Measurements from ENCODE around the gene MT1G.

The MT1G gene

GRCh38 chr16:56636616-56637413 is 31.1 kb downstream of the MT1G start:
- Histone ChIP-seq H3K27ac (ENCODE audit: low read depth, low read length) (no peak overlapping the region), H4K20me1 (ENCODE audit: control insufficient read depth, insufficient read depth, low read depth, low read length) (no peaks in the 10 kb centered on the region), H3K9me2 (replicated peaks; ENCODE audit: control insufficient read depth, low read length) (no peaks in the 10 kb centered on the region), H3K27me3 (ENCODE audit: control insufficient read depth, low read length) (peaks cover 69% of the 10 kb centered on the region), H3K4me1 (ENCODE audit: control insufficient read depth, low read length) (no peaks in the 10 kb centered on the region), H3F3A (ENCODE audit: control insufficient read depth, insufficient read depth) (no peaks in the 10 kb centered on the region), H3K79me2 (ENCODE audit: control insufficient read depth, low read length) (no peaks in the 10 kb centered on the region), H3K4me3 (ENCODE audit: low read length) (no peak overlapping the region), H3K4me2 (ENCODE audit: low read length) (no peak overlapping the region), H3K36me3 (ENCODE audit: control insufficient read depth, low read length) (no peaks in the 10 kb centered on the region), H3K9me3 (ENCODE audit: control insufficient read depth, insufficient read depth, low read length) (no peaks in the 10 kb centered on the region)
- TF ChIP-seq, protein P1, sequence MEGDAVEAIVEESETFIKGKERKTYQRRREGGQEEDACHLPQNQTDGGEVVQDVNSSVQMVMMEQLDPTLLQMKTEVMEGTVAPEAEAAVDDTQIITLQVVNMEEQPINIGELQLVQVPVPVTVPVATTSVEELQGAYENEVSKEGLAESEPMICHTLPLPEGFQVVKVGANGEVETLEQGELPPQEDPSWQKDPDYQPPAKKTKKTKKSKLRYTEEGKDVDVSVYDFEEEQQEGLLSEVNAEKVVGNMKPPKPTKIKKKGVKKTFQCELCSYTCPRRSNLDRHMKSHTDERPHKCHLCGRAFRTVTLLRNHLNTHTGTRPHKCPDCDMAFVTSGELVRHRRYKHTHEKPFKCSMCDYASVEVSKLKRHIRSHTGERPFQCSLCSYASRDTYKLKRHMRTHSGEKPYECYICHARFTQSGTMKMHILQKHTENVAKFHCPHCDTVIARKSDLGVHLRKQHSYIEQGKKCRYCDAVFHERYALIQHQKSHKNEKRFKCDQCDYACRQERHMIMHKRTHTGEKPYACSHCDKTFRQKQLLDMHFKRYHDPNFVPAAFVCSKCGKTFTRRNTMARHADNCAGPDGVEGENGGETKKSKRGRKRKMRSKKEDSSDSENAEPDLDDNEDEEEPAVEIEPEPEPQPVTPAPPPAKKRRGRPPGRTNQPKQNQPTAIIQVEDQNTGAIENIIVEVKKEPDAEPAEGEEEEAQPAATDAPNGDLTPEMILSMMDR (IDR thresholded peaks at IDR 0.05; ENCODE audit: low read depth, low read length, poor library complexity, severe bottlenecking): no peak
- no peak for TF ChIP-seq EZH2phosphoT487 (IDR thresholded peaks at IDR 0.05; ENCODE audit: borderline replicate concordance, low read length)

DNA sequence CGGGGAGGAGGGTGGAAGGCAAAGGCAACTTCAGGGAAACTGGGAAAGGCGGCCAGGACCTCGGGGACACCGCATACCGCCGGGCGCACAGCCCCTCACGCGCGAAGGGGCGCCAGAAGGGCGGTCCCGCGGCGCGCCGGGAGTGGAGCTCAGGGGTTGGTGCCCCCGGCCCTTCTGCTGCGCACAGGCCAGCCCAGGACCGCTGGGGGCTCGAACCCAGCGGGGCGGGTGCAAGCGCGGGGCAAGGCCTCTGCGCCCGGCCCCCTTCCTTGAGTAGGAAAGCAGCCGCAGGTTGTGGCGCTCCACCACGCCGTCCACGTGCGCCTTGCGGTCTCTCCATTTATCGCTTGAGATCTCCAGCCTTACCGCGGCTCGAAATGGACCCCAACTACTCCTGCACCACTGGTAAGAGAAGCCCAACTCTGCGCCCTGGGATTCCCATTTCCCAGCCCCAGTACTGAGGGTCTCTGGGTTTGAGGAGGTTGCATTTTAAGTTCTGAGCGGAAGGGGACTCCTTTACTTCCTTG is 32.4 kb downstream of the MT1G start:
- peaks cover 64% of the 10 kb centered on the region for H3K27me3 ChIP-seq (ENCODE audit: control insufficient read depth, low read length)
- no peaks in the 10 kb centered on the region for H3F3A ChIP-seq (ENCODE audit: control insufficient read depth, insufficient read depth)
- H3K9me2 ChIP-seq (replicated peaks; ENCODE audit: control insufficient read depth, low read length): no peaks in the 10 kb centered on the region
- TF ChIP-seq EZH2phosphoT487 (IDR thresholded peaks at IDR 0.05; ENCODE audit: borderline replicate concordance, low read length): no peak
- TF ChIP-seq, protein P1 (IDR thresholded peaks at IDR 0.05; ENCODE audit: low read depth, low read length, poor library complexity, severe bottlenecking): no peak
- no peaks in the 10 kb centered on the region for H3K36me3 ChIP-seq (ENCODE audit: control insufficient read depth, low read length)
- no peaks in the 10 kb centered on the region for H3K4me1 ChIP-seq (ENCODE audit: control insufficient read depth, low read length)
- no peaks in the 10 kb centered on the region for H3K9me3 ChIP-seq (ENCODE audit: control insufficient read depth, insufficient read depth, low read length)
- H4K20me1 ChIP-seq (ENCODE audit: control insufficient read depth, insufficient read depth, low read depth, low read length): no peaks in the 10 kb centered on the region
- H3K27ac ChIP-seq (ENCODE audit: low read depth, low read length): no peak overlapping the region
- H3K79me2 ChIP-seq (ENCODE audit: control insufficient read depth, low read length): no peaks in the 10 kb centered on the region
- no peak overlapping the region for H3K4me3 ChIP-seq (ENCODE audit: low read length)
- H3K4me2 ChIP-seq (ENCODE audit: low read length): no peak overlapping the region

DNA sequence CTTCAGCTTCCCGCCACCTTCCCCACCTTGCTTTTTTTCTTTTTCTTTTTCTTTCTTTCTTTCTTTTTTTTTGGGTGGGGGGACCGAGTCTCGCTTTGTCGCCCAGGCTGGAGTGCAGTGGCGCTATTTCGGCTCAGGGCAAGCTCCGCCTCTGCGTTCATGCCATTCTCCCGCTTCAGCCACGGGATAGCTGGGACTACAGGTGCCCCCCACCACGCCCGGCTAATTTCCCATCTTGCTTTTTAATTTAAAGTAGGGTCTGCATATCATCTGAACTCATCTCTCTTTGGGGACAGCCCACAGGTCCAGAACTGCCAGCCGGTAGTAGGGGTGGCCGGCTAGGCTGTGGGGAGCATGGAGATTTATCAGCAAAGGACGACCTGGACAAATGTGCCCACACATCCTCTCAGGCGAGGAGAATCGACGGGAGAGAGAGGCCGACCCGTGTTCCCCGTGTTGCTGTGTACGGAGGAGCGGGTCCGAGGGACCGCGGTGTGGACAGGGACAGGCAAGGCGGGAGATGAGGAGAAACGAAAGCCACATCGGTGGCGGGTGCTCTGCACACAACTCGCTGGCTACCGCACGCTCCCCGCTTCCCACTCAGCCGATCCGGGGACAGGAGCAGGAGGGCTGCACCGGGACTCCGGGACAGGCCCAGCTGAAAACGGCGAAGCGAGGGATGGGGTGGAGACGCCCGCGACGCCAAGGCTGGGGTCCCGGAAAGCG is 33.0 kb downstream of the MT1G start:
- H3K79me2 ChIP-seq (ENCODE audit: control insufficient read depth, low read length): no peaks in the 10 kb centered on the region
- H3K36me3 ChIP-seq (ENCODE audit: control insufficient read depth, low read length): no peaks in the 10 kb centered on the region
- H3K9me3 ChIP-seq (ENCODE audit: control insufficient read depth, insufficient read depth, low read length): no peaks in the 10 kb centered on the region
- H4K20me1 ChIP-seq (ENCODE audit: control insufficient read depth, insufficient read depth, low read depth, low read length): no peaks in the 10 kb centered on the region
- H3K4me1 ChIP-seq (ENCODE audit: control insufficient read depth, low read length): no peaks in the 10 kb centered on the region
- no peak overlapping the region for H3K4me2 ChIP-seq (ENCODE audit: low read length)
- no peak for TF ChIP-seq EZH2phosphoT487 (IDR thresholded peaks at IDR 0.05; ENCODE audit: borderline replicate concordance, low read length)
- TF ChIP-seq, protein P1 (IDR thresholded peaks at IDR 0.05; ENCODE audit: low read depth, low read length, poor library complexity, severe bottlenecking): no peak
- no peaks in the 10 kb centered on the region for H3F3A ChIP-seq (ENCODE audit: control insufficient read depth, insufficient read depth)
- no peak overlapping the region for H3K27ac ChIP-seq (ENCODE audit: low read depth, low read length)
- no peak overlapping the region for H3K4me3 ChIP-seq (ENCODE audit: low read length)
- peaks cover 63% of the 10 kb centered on the region for H3K27me3 ChIP-seq (ENCODE audit: control insufficient read depth, low read length)
- H3K9me2 ChIP-seq (replicated peaks; ENCODE audit: control insufficient read depth, low read length): no peaks in the 10 kb centered on the region
